Kidney tubule cell (primary cell): ENCODE data around the gene AGPAT4.

Experiments
- DNase-seq: peaks from one replicate; pipeline ENCODE4 v3.0.0-alpha.2; 2018; ENCODE audit warnings: low spot score

The AGPAT4 gene

GRCh38 chr6:161281092-161281491 lies 7.2 kb upstream of the AGPAT4 start:
- DNase-seq = no peak

GRCh38 chr6:161279677-161280415 lies 6.0 kb upstream of the AGPAT4 start:
- DNase-seq = no peak

DNA sequence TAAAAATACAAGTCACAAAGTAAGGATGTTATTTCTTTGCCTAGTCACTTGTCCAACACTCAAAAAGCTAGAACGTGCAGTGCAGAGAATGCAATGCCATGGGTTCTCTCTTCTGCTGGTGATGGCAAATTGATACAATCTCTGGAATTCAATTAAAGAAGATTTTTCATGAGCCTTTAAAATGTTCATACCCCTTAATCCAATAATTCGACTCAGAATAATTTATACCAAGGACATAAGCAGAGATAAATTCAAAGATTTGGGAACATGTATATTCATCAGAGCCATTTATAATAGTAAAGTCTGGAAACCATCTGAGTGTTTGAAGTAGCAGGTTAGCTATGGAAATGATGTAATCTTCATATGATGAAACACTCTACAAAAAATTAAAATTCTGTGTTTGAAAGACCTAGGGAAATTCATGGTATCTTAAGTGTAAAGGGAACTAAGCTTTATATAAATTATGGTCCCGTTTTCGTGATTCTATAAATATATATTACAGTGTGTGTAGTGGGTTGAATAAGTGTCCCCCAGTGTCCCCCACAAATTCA lies 2.8 kb upstream of the AGPAT4 start:
- DNase-seq = no peak

GRCh38 chr6:161274898-161275297 lies 1.0 kb upstream of the AGPAT4 start:
- no peak for DNase-seq

DNA sequence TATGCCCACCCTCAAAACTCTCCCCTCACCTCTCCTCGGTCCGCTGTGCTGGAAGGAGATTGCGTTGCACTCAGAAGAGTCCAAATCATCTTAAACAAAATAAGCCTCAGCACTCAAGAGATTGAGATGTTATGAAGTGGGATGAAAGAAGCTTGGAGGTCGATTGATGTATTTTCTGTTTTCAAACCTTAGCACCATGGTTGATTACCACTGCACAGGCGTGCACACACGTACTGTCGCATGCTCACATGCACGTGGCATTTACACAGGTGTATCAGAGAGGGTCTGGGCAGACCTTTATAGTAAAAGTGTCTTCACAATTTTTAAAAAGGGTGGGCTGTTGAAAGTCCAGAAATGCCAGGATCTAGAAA lies 612 bp upstream of the AGPAT4 start:
- DNase-seq = no peak

DNA sequence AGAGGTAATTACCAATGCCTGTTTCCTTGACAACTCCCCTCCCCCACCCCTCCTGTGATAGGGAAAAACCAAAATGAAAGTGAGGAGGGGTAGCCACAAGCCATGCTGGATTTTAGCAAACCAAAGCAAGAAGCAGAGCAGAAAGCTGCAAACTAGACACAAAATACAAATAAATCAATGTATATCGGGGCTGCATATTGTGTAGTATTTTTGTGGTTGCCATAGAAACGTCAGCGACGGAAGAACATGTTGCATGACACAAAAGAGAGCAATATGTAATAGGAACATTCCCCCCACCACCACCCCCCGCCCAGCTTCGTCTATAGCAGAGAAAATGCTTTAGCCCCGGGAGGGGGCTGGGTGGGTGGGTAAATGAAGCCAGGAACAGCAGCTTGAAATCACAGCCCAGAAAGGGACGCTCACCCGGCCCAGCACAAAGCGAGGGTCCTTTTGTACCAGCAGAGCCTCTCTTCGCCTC lies 548 bp downstream of the AGPAT4 start:
- DNase-seq = peak; percentile 52

DNA sequence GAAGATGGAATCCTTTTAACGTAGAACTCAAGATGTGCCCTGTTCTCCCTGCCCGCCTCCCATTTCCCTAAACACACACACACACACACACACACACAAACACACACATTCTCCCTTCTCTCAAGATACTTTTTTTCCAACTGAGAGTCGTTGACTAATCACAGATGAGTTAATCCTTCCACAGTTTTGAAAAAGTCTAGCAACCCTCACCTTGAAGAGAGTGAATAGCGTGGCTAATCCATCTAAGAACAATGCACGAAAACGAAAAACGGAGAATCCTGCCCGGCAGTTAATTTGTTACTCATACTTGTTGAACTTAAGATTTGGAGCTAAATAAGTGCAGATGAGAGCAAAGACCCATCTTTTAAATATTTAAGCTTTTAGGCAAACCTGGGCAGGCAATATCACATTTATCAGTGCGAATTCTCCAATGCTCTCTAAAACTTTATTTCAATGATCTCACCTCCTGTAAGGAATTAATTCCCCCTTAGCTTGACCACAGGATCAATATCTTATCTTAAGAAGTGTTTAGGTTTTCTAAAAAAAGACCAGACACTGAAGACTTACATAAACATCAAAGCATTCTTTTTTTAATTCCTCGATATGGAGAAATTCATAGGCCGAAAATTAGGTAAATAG lies 1.1 kb downstream of the AGPAT4 start:
- DNase-seq = peak; percentile 54

- no peak for DNase-seq
These were observed 2.4 kb downstream of the AGPAT4 start for GRCh38 chr6:161271343-161272030.

GRCh38 chr6:161270116-161270515 lies 3.7 kb downstream of the AGPAT4 start:
- DNase-seq = no peak

- no peak for DNase-seq
These were observed 4.6 kb downstream of the AGPAT4 start for GRCh38 chr6:161269310-161269709.

DNA sequence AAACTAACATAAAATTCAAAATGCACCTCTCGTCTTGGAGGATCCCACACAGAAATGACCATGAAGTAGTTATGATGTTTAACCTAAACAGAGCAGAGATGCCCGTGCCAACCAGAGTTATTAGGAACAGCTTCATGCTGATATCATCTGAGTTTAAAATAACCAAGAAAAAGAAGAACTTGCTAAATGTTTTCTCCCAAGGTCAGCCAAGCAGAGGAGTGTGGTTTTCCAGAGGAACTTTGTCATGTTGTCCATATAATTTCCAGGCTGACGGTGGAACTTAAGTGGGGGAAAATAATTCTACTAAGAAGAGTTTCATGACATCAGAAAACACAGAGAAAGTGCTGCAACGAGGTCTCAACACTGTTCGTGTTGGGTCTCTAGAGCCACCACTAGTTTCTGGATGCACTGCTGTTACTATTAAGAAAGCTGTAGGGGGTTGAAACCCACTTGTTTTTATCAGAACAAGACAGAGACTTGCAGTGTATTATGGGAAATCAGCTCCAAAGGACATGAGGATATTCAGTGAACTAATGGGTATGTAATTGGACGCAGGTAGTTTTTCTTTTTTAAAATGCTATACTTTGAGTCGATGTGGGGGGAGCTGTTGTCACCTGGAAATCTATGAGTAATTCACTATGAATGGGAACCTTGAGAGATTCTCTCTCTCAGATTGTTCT lies 5.2 kb downstream of the AGPAT4 start:
- no peak for DNase-seq

- no peak for DNase-seq
These were observed 7.2 kb downstream of the AGPAT4 start for GRCh38 chr6:161266513-161267230.

GRCh38 chr6:161265975-161266374 lies 7.9 kb downstream of the AGPAT4 start:
- peak; percentile 94 for DNase-seq

- DNase-seq = no peak
These were observed 8.3 kb downstream of the AGPAT4 start for GRCh38 chr6:161265554-161265953.

DNA sequence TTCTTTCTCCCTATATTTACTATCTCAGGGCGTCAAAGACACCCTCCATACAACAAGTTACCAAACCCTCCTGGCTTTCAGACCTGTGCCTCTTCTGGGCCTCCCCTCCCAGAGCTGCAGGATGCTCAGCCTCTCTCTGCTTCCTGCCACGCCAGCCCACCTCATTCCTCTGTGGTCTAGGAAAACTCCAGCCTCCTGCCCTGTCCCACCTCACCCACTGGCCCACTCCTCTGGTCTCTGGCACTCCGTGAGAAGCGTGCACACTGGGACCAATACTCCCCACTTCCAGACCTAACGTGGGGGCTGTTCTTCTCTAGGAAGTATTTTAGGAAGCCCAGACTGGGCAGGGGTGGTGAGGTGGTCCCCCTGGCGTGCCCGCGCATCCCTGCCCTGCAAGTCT lies 9.7 kb downstream of the AGPAT4 start:
- DNase-seq = no peak

DNA sequence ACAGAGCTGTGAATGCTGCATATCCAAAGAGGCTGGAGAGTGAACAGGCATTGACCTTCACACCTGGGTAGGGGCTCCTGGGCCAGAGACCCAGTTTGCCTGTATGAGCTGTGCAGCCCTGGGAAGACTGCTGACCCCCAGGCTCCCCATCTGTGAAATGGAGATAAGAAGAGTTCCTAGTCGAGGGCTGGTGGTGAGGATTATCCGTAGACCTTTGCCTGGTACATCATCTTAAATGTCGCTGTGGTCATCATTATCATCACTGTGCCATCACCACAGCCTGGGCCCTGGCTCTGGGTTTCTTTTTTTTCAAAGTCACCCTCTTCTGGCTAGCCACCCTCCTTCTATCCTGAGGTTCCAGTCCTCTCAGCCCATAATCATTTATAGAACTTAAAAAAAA lies 12.0 kb downstream of the AGPAT4 start:
- DNase-seq = no peak

DNA sequence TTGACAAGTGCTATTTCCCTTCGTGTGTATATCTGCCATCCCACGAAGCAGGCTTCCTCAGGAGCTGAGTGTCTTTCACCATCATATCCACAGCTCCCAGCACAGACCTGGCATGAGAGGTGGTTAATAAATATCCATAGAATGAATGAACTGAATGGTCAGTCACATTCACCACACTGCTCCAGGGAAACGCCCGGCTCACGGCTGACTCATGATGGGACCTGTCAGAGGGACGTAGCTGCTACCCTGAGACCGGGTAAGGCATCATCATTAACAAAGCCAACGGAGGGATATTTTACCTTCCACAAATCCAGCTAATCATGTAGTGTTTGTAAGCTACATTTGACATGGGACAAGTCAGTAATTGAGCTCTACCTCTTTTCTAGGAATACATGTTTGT lies 12.5 kb downstream of the AGPAT4 start:
- DNase-seq = peak; percentile 89

- DNase-seq = no peak
These were observed 14.6 kb downstream of the AGPAT4 start for GRCh38 chr6:161259302-161259701.

DNA sequence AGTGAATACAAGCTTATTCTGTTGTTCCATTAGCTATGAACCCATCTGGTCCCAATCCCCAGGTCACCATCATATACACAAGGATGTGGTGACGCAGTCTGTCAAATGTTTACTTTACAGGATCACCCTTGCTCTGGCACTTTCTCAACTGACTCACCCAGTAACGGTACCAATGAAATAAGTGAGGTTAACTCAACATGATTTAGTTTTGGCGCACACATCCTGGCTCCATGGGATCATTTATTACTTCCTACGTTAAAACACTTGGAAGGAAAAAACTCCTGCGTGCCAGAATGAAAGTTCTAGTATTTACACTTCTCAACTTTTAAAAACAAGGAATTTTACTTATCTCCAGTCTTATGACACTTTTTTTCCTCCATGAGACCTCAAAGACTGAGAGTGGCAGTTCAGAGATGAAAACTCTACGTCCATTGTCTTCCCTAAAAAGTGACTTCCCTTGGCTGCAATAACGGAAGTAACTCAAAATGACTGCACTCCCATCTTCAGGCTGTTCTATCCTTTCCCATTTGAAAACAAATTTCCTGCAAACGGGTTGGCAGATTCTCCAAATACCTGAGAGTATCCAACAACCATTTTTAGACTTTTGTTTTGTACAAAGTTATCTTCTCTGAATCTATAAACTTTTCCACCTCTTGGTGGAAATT lies 15.9 kb downstream of the AGPAT4 start:
- peak; percentile 50 for DNase-seq

DNA sequence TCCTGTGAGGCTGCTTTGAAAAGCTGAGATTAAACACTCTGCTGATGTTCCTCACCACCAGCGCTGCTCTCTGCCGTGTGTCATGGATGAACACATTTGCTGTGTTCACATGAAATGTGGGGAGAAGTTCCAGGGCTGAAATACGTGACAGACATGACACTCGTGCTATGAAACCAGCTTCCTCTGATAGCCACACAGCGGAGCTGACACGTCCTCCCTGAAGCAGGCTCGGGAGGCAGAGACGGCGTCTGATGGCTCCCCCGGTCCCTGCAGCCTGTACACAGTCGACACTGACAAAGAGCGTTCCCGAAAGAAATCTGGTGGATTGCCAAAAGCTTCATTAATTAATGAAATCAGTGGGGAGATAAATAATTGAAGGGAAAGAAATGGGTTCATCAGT lies 17.5 kb downstream of the AGPAT4 start:
- no peak for DNase-seq

- no peak for DNase-seq
These were observed 18.3 kb downstream of the AGPAT4 start for GRCh38 chr6:161255518-161255917.
